B cell (primary cell): ENCODE measurements around the gene PANK4. TPM values are rescaled to one million over a fixed set of nuclear protein-coding genes. Genes with fewer than 3 reads are reported as not detected.
A peak's percentile ranks its signal among the peaks of the same experiment; 100 is the strongest.

ENCODE experiments used
- ATAC-seq: fragments of 200-7000 bp; cut with Tn5 transposase; one replicate; pipeline ENCODE4 v1.10.0; 2021; ENCODE audit warnings: low read depth, mild to moderate bottlenecking, moderate number of reproducible peaks, moderate library complexity
- CTCF ChIA-PET: fragments of 350-600 bp; sonication (Branson Sonifier 250); formaldehyde crosslinking; loops from one replicate; lab custom pipeline; 2021; ENCODE audit warnings: antibody characterized with exemption, inconsistent platforms; lab: Charles Lee
- POLR2A ChIA-PET: fragments of 350-600 bp; sonication (Branson Sonifier 250); formaldehyde crosslinking; loops from one replicate; lab custom pipeline; 2021; ENCODE audit warnings: antibody characterized with exemption; lab: Charles Lee
- DNase-seq: peaks from one replicate; pipeline ENCODE4 v3.0.0; 2013
- H2AFZ ChIP-seq: 2 replicates; pipeline ENCODE4 v1.6.1; 2012; ENCODE audit warnings: mild to moderate bottlenecking, low read depth, low read length; ENCODE audit not compliant: insufficient read depth, poor library complexity, severe bottlenecking
- H3K27ac ChIP-seq, 2 donors: 1 replicate in 1 of 2; 2 replicates in 1 of 2; pipeline ENCODE4 v1.5.1; 2012 to 2013; ENCODE audit warnings: low read length in 2 of 2, mild to moderate bottlenecking in 2 of 2, moderate library complexity in 1 of 2
- H3K27me3 ChIP-seq, 4 experiments: fragments of 200-600 bp in 1 of 4; sonication (generic) in 1 of 4; replicated peaks in 1 of 4; 1 replicate in 2 of 4; 2 replicates in 2 of 4; pipeline versions ENCODE4 v1.6.1 to v1.7.0; 2013 to 2016; ENCODE audit warnings: low read length in 3 of 4, mild to moderate bottlenecking in 2 of 4, mixed read lengths in 1 of 4, moderate library complexity in 1 of 4; ENCODE audit not compliant: insufficient read depth in 4 of 4, control insufficient read depth in 3 of 4; ENCODE audit errors: control extremely low read depth in 1 of 4
- H3K36me3 ChIP-seq, 2 experiments: replicated peaks in 1 of 2; 1 replicate in 1 of 2; 2 replicates in 1 of 2; pipeline versions ENCODE4 v1.6.1 to v1.7.1; 2013; ENCODE audit warnings: low read length in 1 of 2; ENCODE audit not compliant: insufficient read depth in 2 of 2, control insufficient read depth in 1 of 2; ENCODE audit errors: control extremely low read depth in 1 of 2, extremely low read depth in 1 of 2
- H3K4me1 ChIP-seq, 2 donors: fragments of 200-600 bp in 1 of 2; sonication (generic) in 1 of 2; 1 replicate in 1 of 2; 2 replicates in 1 of 2; pipeline versions ENCODE4 v1.5.1 to v1.6.1; 2013 to 2017; ENCODE audit warnings: low read length in 2 of 2; ENCODE audit not compliant: control insufficient read depth in 2 of 2, insufficient read depth in 2 of 2
- H3K4me2 ChIP-seq: replicated peaks from 2 replicates; pipeline ENCODE3; 2012; ENCODE audit warnings: mild to moderate bottlenecking, low read depth, low read length; ENCODE audit not compliant: poor library complexity, severe bottlenecking
- H3K4me3 ChIP-seq, 5 experiments: fragments of 200-600 bp in 1 of 5; sonication (generic) in 1 of 5; 1 replicate in 3 of 5; 2 replicates in 2 of 5; pipeline versions ENCODE4 v1.5.1 to v1.7.0; 2011 to 2016; ENCODE audit warnings: low read length in 4 of 5, mild to moderate bottlenecking in 4 of 5, low read depth in 2 of 5, control low read depth in 1 of 5, moderate library complexity in 1 of 5; ENCODE audit not compliant: insufficient read depth in 1 of 5; ENCODE audit errors: control extremely low read depth in 1 of 5, extremely low read depth in 1 of 5
- H3K79me2 ChIP-seq: fragments of 200-600 bp; sonication (generic); one replicate; pipeline ENCODE4 v1.6.0; 2016; ENCODE audit warnings: low read length; ENCODE audit not compliant: control insufficient read depth, insufficient read depth
- H3K9ac ChIP-seq: fragments of 200-600 bp; sonication (generic); 2 replicates; pipeline ENCODE4 v1.6.1; 2017; ENCODE audit warnings: mild to moderate bottlenecking, low read length, moderate library complexity
- H3K9me3 ChIP-seq, 3 donors: one replicate each; pipeline versions ENCODE4 v1.6.1 to v1.7.1; 2013; ENCODE audit warnings: low read length in 2 of 3; ENCODE audit not compliant: control insufficient read depth in 2 of 3, insufficient read depth in 1 of 3; ENCODE audit errors: control extremely low read depth in 1 of 3
- H4K20me1 ChIP-seq: 2 replicates; pipeline ENCODE4 v1.6.0; 2012; ENCODE audit warnings: mild to moderate bottlenecking, low read length; ENCODE audit not compliant: insufficient read depth, control insufficient read depth, poor library complexity, severe bottlenecking
- H3K27ac Mint-ChIP-seq: one replicate; pipeline ENCODE4 v1.8.0; 2021; ENCODE audit warnings: mixed read lengths
- H3K27me3 Mint-ChIP-seq: one replicate; pipeline ENCODE4 v1.8.0; 2021; ENCODE audit warnings: mixed read lengths
- H3K4me1 Mint-ChIP-seq: one replicate; pipeline ENCODE4 v1.8.0; 2021; ENCODE audit warnings: mixed read lengths
- H3K4me3 Mint-ChIP-seq: one replicate; pipeline ENCODE4 v1.8.0; 2021; ENCODE audit warnings: mixed read lengths
- H3K9me3 Mint-ChIP-seq: one replicate; pipeline ENCODE4 v1.8.0; 2022; ENCODE audit warnings: mixed read lengths; ENCODE audit not compliant: insufficient read depth
- CTCF ChIP-seq: fragments of 200-600 bp; IDR thresholded peaks from one replicate; pipeline ENCODE4 v1.8.0; 2022; ENCODE audit warnings: antibody characterized with exemption, mild to moderate bottlenecking
- EZH2 ChIP-seq: IDR thresholded peaks from 2 replicates; pipeline ENCODE4 v1.6.1; 2012; ENCODE audit warnings: borderline replicate concordance, low read depth, mild to moderate bottlenecking, moderate library complexity, low read length; ENCODE audit not compliant: insufficient read depth, poor library complexity, severe bottlenecking
- WGBS: methylation state at CpG from one replicate; pipeline ENCODE4 v1.1.5; 2013; ENCODE audit warnings: missing lambda C conversion rate; ENCODE audit not compliant: insufficient coverage; 5-methylcytosine and 5-hydroxymethylcytosine counted together
- intact Hi-C: fragments of 100-400 bp; cut with micrococcal nuclease; formaldehyde crosslinking; loops from one replicate; pipeline ENCODE4 v1.10.0; 2022
- polyA plus RNA-seq: library from polyadenylated mRNA; depleted of rRNA; stranded (reverse); fragments of >200 nt; gene quantifications from 2 replicates; pipeline ENCODE4 v1.2.3, GENCODE V29; 2012
- total RNA-seq, 2 donors: library from RNA; stranded (reverse); fragments of 120-200 nt in 1 of 2; gene quantifications; 1 replicate in 1 of 2; 2 replicates in 1 of 2; pipeline versions ENCODE4 v1.2.3 to v1.2.4, GENCODE V29; 2013 to 2022

The PANK4 gene
- total and polyA plus RNA-seq, 2 donors (not counting 1 experiment from before 2014, with no cell fraction given), result 38.0 to 80.5 TPM

DNA sequence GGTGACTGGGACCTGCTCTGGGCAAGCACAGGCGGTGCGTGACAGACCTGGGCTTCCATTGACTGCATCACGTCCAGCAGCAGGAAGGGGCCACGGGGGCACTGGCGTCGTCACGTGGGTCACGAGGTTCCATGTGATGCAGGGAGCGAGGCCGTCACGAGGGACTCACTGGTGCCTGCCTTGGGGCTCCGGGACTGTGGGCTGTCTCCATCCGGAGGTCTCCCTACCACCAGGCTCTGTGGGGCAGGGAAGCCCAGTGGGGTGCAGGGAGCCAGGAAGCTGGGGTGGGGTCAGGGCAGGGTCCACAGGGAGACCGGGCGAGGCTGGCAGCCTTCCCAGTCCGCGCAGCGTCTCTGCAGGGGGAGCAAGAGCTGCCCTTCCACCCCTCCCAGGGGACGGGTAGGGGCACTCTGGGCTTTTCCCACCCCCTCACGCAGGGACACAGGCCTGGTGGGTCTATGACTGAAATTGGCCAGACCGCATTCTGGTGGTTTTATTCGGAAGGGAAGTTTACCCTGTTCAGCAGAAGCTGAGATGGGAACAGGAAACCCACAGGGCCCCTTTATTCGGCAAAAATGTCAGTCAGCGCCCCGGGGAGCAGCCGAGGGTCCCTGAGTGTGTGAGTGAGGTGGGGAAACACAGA, 29.4 kb upstream of the PANK4 start:
- DNase-seq, result peak; percentile 92
- Histone ChIP-seq H3K27ac (peak overlapping the region; percentile 87 to 99), H3K4me2 (peak overlapping the region; percentile 100), H3K4me1 (peaks cover 33 to 46% of the 10 kb centered on the region in 2 donors), H3K4me3 (peak overlapping the region; percentile 82 to 91 (median 85)), H2AFZ (peak overlapping the region; percentile 74), H3K9ac (peak overlapping the region; percentile 90), H3K27me3 (no peaks in the 10 kb centered on the region), H3K36me3 (peaks cover 0 to 29% of the 10 kb centered on the region in 2 experiments), H3K9me3 (peaks cover 0 to 3% (median 0%) of the 10 kb centered on the region in 3 donors), H3K79me2 (peaks cover 31% of the 10 kb centered on the region), H4K20me1 (peaks cover 19% of the 10 kb centered on the region)
- WGBS, result under 1% methylated on average over 25 of the region's 26 CpGs
- H3K9me3 Mint-ChIP-seq, result no peaks in the 10 kb centered on the region
- H3K4me3 Mint-ChIP-seq, result peak overlapping the region; percentile 95
- ChIA-PET POLR2A (interaction anchor here (0.8 to 3.0 kb wide), 9 partner anchors 9 to 140 kb away, joined by 3 to 77 read pairs (median 7); partner anchors contain the start of genes PANK4 and PRXL2B), CTCF (interaction anchor here (0.6 to 3.9 kb wide), 18 partner anchors 8 to 869 kb away, joined by 3 to 47 read pairs (median 6); partner anchors contain the start of genes FAAP20, PANK4 and PRXL2B)
- intact Hi-C loops, result loop anchor here (1.0 kb wide), 4 partner anchors 7 to 88 kb away; no protein-coding TSS in a partner anchor
- H3K27me3 Mint-ChIP-seq, result no peaks in the 10 kb centered on the region
- peak overlapping the region; percentile 97 for H3K27ac Mint-ChIP-seq
- TF ChIP-seq CTCF (no peak), EZH2 (no peak)
- H3K4me1 Mint-ChIP-seq, result peaks cover 51% of the 10 kb centered on the region
- peak; percentile 50 for ATAC-seq
